IPS-15b (cell line): ENCODE results near the gene ADCY1.

Experiments
- H3K27me3 ChIP-seq: one replicate; pipeline ENCODE4 v1.6.1; 2013; ENCODE audit warnings: low read length; ENCODE audit not compliant: control insufficient read depth, insufficient read depth
- H3K36me3 ChIP-seq: one replicate; pipeline ENCODE4 v1.6.1; 2013; ENCODE audit warnings: low read length; ENCODE audit not compliant: control insufficient read depth, insufficient read depth
- H3K4me1 ChIP-seq: one replicate; pipeline ENCODE4 v1.6.1; 2013; ENCODE audit warnings: mild to moderate bottlenecking, low read length; ENCODE audit not compliant: control insufficient read depth, insufficient read depth
- H3K4me3 ChIP-seq: one replicate; pipeline ENCODE4 v1.5.1; 2013; ENCODE audit warnings: low read depth, low read length
- H3K9ac ChIP-seq: one replicate; pipeline ENCODE4 v1.6.1; 2013; ENCODE audit warnings: low read depth, mild to moderate bottlenecking, low read length
- H3K9me3 ChIP-seq: one replicate; pipeline ENCODE4 v1.6.1; 2013; ENCODE audit warnings: mild to moderate bottlenecking, low read length; ENCODE audit not compliant: control insufficient read depth, insufficient read depth

The ADCY1 gene

GRCh38 chr7:45699726-45700390 is 125.7 kb downstream of the ADCY1 start:
- Histone ChIP-seq H3K36me3 (peaks cover 4% of the 10 kb centered on the region), H3K27me3 (no peaks in the 10 kb centered on the region), H3K9me3 (no peaks in the 10 kb centered on the region), H3K4me3 (no peak overlapping the region), H3K4me1 (no peaks in the 10 kb centered on the region), H3K9ac (no peak overlapping the region)

- Histone ChIP-seq H3K9ac (no peak overlapping the region), H3K27me3 (no peaks in the 10 kb centered on the region), H3K9me3 (no peaks in the 10 kb centered on the region), H3K4me3 (no peak overlapping the region), H3K36me3 (peaks cover 4% of the 10 kb centered on the region), H3K4me1 (no peaks in the 10 kb centered on the region)
Measured at GRCh38 chr7:45700556-45700955, 126.4 kb downstream of the ADCY1 start.

- Histone ChIP-seq H3K9ac (no peak overlapping the region), H3K9me3 (no peaks in the 10 kb centered on the region), H3K27me3 (no peaks in the 10 kb centered on the region), H3K36me3 (peaks cover 4% of the 10 kb centered on the region), H3K4me1 (no peaks in the 10 kb centered on the region), H3K4me3 (no peak overlapping the region)
Measured at GRCh38 chr7:45701701-45702510, 127.7 kb downstream of the ADCY1 start.

- Histone ChIP-seq H3K9ac (no peak overlapping the region), H3K4me1 (no peaks in the 10 kb centered on the region), H3K36me3 (peaks cover 4% of the 10 kb centered on the region), H3K9me3 (no peaks in the 10 kb centered on the region), H3K27me3 (no peaks in the 10 kb centered on the region), H3K4me3 (no peak overlapping the region)
Measured at GRCh38 chr7:45702751-45703150, 128.6 kb downstream of the ADCY1 start.

GRCh38 chr7:45703373-45703821 is 129.2 kb downstream of the ADCY1 start:
- H3K9ac ChIP-seq: no peak overlapping the region
- H3K4me1 ChIP-seq: no peaks in the 10 kb centered on the region
- no peaks in the 10 kb centered on the region for H3K27me3 ChIP-seq
- H3K9me3 ChIP-seq: no peaks in the 10 kb centered on the region
- no peak overlapping the region for H3K4me3 ChIP-seq
- peaks cover 7% of the 10 kb centered on the region for H3K36me3 ChIP-seq

GRCh38 chr7:45703911-45704682 is 129.9 kb downstream of the ADCY1 start:
- Histone ChIP-seq H3K4me3 (no peak overlapping the region), H3K9me3 (no peaks in the 10 kb centered on the region), H3K9ac (no peak overlapping the region), H3K36me3 (peaks cover 9% of the 10 kb centered on the region), H3K4me1 (no peaks in the 10 kb centered on the region), H3K27me3 (no peaks in the 10 kb centered on the region)

- Histone ChIP-seq H3K4me3 (no peak overlapping the region), H3K9ac (no peak overlapping the region), H3K9me3 (no peaks in the 10 kb centered on the region), H3K36me3 (peaks cover 9% of the 10 kb centered on the region), H3K4me1 (no peaks in the 10 kb centered on the region), H3K27me3 (no peaks in the 10 kb centered on the region)
Measured at GRCh38 chr7:45704683-45705016, 130.5 kb downstream of the ADCY1 start.

GRCh38 chr7:45708046-45708950 is 134.1 kb downstream of the ADCY1 start:
- H3K9me3 ChIP-seq: no peaks in the 10 kb centered on the region
- no peak overlapping the region for H3K9ac ChIP-seq
- peaks cover 9% of the 10 kb centered on the region for H3K36me3 ChIP-seq
- no peak overlapping the region for H3K4me3 ChIP-seq
- H3K4me1 ChIP-seq: no peaks in the 10 kb centered on the region
- H3K27me3 ChIP-seq: no peaks in the 10 kb centered on the region

- no peaks in the 10 kb centered on the region for H3K4me1 ChIP-seq
- H3K9ac ChIP-seq: no peak overlapping the region
- no peaks in the 10 kb centered on the region for H3K9me3 ChIP-seq
- peaks cover 9% of the 10 kb centered on the region for H3K36me3 ChIP-seq
- no peaks in the 10 kb centered on the region for H3K27me3 ChIP-seq
- H3K4me3 ChIP-seq: no peak overlapping the region
Measured at GRCh38 chr7:45709168-45710042, 135.2 kb downstream of the ADCY1 start.

GRCh38 chr7:45710271-45711160 is 136.3 kb downstream of the ADCY1 start:
- H3K9ac ChIP-seq: no peak overlapping the region
- peaks cover 11% of the 10 kb centered on the region for H3K36me3 ChIP-seq
- H3K27me3 ChIP-seq: no peaks in the 10 kb centered on the region
- H3K4me3 ChIP-seq: no peak overlapping the region
- H3K4me1 ChIP-seq: no peaks in the 10 kb centered on the region
- H3K9me3 ChIP-seq: no peaks in the 10 kb centered on the region
